GM12878 (cell line): ENCODE results near the gene CHCHD3. TPM values are rescaled to one million over a fixed set of nuclear protein-coding genes. Genes with fewer than 3 reads are reported as not detected.

Source experiments
- ATF3 ChIP-seq: IDR thresholded peaks from 2 replicates; pipeline ENCODE4 v1.6.1; 2011; ENCODE audit warnings: low read depth, mild to moderate bottlenecking, low read length, moderate library complexity, borderline replicate concordance; ENCODE audit errors: extremely low read depth
- CREM ChIP-seq: IDR thresholded peaks from 2 replicates; pipeline ENCODE4 v1.6.1; 2014; ENCODE audit warnings: antibody characterized with exemption, low read depth
- NR2C1 ChIP-seq: fragments of 450-650 bp; IDR thresholded peaks from 2 replicates; pipeline ENCODE4 v1.6.1; 2017; ENCODE audit warnings: antibody characterized with exemption, mild to moderate bottlenecking, moderate library complexity
- SKIL ChIP-seq: fragments of 450-650 bp; IDR thresholded peaks from 2 replicates; pipeline ENCODE4 v1.6.1; 2017; ENCODE audit warnings: mild to moderate bottlenecking, low read depth, inconsistent platforms; ENCODE audit not compliant: poor library complexity, severe bottlenecking
- STAT1 ChIP-seq: fragments of 450-650 bp; conservative IDR thresholded peaks from 2 replicates; pipeline ENCODE4 v1.6.1; 2014; ENCODE audit warnings: antibody characterized with exemption, mild to moderate bottlenecking
- STAT3 ChIP-seq: IDR thresholded peaks from 2 replicates; pipeline ENCODE4 v1.6.1; 2011; ENCODE audit warnings: low read depth, low read length, improper control_type of control experiment
- ZBTB40 ChIP-seq: fragments of 450-650 bp; IDR thresholded peaks from 2 replicates; pipeline ENCODE4 v1.6.1; 2016; ENCODE audit warnings: mild to moderate bottlenecking, moderate library complexity, borderline replicate concordance
- polyA plus RNA-seq, 11 experiments: library from polyadenylated mRNA; depleted of rRNA in 4 of 11; unstranded in 6 of 11; stranded (reverse) in 5 of 11; fragments of >200 nt; fragmentation: Nextera tagmentation in 4 of 11; fragmentation: Illumina TruSeq in 1 of 11; extraction: Ambion mirVana in 4 of 11; extraction: Trizol in 1 of 11; gene quantifications; 1 replicate in 1 of 11; 2 replicates in 10 of 11; pipeline versions ENCODE4 v1.2.1 to v1.2.3, GENCODE V29; 2011 to 2016; ENCODE audit warnings: inconsistent platforms in 2 of 11, missing spikeins in 2 of 11, low read depth in 1 of 11
- total RNA-seq, 4 experiments: library from RNA; depleted of rRNA in 3 of 4; stranded (reverse); fragments of >200 nt in 3 of 4; fragmentation: Illumina TruSeq in 1 of 4; extraction: Trizol in 1 of 4; gene quantifications; 2 replicates each; pipeline versions ENCODE4 v1.2.1 to v1.2.3, GENCODE V29; 2013 to 2021

Gene CHCHD3
- total and polyA plus RNA-seq, 10 of the 15 experiments (the other 5 are each of a cell fraction or from before 2014, with no cell fraction given) = 38.3 to 178 (median 96.2) TPM

- no peak for TF ChIP-seq ZBTB40
- no peak for TF ChIP-seq NR2C1
- TF ChIP-seq SKIL = no peak
- no peak for TF ChIP-seq STAT3
- no peak for TF ChIP-seq ATF3
- no peak for TF ChIP-seq CREM
- TF ChIP-seq STAT1 = no peak
Measured at GRCh38 chr7:132799081-132799413, 282.8 kb downstream of the CHCHD3 start (continued).
